Measurements from ENCODE around the gene IGIP. TPM values are rescaled to one million over a fixed set of nuclear protein-coding genes. Genes with fewer than 3 reads are reported as not detected.

Gene IGIP
- total and polyA plus RNA-seq, 2 donors (not counting 3 experiments of a cell fraction or from before 2014, with no cell fraction given) = 0.86 to 3.3 TPM

- H3K27ac ChIP-seq (ENCODE audit: insufficient read depth, low read depth, low read length) = no peak overlapping the region
- POLR2A ChIA-PET = no interaction called here
- no peak overlapping the region for H3K4me2 ChIP-seq (ENCODE audit: insufficient read depth, low read length)
- FAIRE-seq (no peak), DNase-seq (ENCODE audit: low read depth, low spot score) (no peak)
- H2AFZ ChIP-seq (ENCODE audit: low read depth, low read length) = no peak overlapping the region
- intact Hi-C loops (cut with micrococcal nuclease) (no loop called here), dilution Hi-C loops (cut with MboI; ENCODE audit: extremely low pct_ligation_motif_present, low sequenced_read_pairs) (no loop called here)
- H3K9ac ChIP-seq (replicated peaks; ENCODE audit: extremely low read depth, insufficient read depth, low read length) = no peak overlapping the region
- no TSS peak for BruUV-seq (replicated peaks)
- H3K9me3 ChIP-seq (replicated peaks; ENCODE audit: control insufficient read depth, insufficient read depth, low read length) = no peaks in the 10 kb centered on the region
- no peak overlapping the region for H3K4me3 ChIP-seq (replicated peaks in 1 of 3; ENCODE audit: insufficient read depth in 1 of 3, low read depth in 1 of 3, low read length in 3 of 3)
- H3K79me2 ChIP-seq (ENCODE audit: control insufficient read depth, insufficient read depth, low read length) = no peaks in the 10 kb centered on the region
- no peaks in the 10 kb centered on the region for H3K36me3 ChIP-seq (ENCODE audit: control insufficient read depth in 2 of 2, extremely low read depth in 1 of 2, insufficient read depth in 2 of 2, low read length in 2 of 2)
- CTCF ChIA-PET = interaction anchor here (1.5 to 4.3 kb wide), 5 partner anchors 10 to 61 kb away, joined by 6 to 26 read pairs (median 20); no protein-coding TSS in a partner anchor
- no peaks in the 10 kb centered on the region for H3K9me1 ChIP-seq (replicated peaks; ENCODE audit: control insufficient read depth, extremely low read depth, insufficient read depth, low read length)
- H3K27me3 ChIP-seq (ENCODE audit: control insufficient read depth in 2 of 2, insufficient read depth in 2 of 2, low read length in 2 of 2) = no peaks in the 10 kb centered on the region
- TF ChIP-seq POLR2AphosphoS5 (IDR thresholded peaks at IDR 0.05; ENCODE audit: insufficient read depth, low read depth, low read length) (no peak), POLR2A (IDR thresholded peaks at IDR 0.05; ENCODE audit: low read depth, low read length) (no peak), GATA2 (IDR thresholded peaks at IDR 0.05; ENCODE audit: insufficient read depth, insufficient read length, low read depth, low read length) (no peak), MYC (IDR thresholded peaks at IDR 0.05; ENCODE audit: low read depth, low read length) (no peak), CTCF (IDR thresholded peaks at IDR 0.05; ENCODE audit: extremely low read depth in 1 of 2, insufficient read depth in 1 of 2, low read depth in 1 of 2, low read length in 2 of 2) (no peak)
- H3K4me1 ChIP-seq (ENCODE audit: control insufficient read depth, extremely low read depth, insufficient read depth, low read length) = peaks cover 14% of the 10 kb centered on the region
- no peaks in the 10 kb centered on the region for H4K20me1 ChIP-seq (replicated peaks; ENCODE audit: control insufficient read depth, extremely low read depth, insufficient read depth, low read length)
These were observed 7.9 kb downstream of the IGIP start for GRCh38 chr5:140133514-140134167.

All from endothelial cell of umbilical vein (primary cell).